GM19043 (cell line): ENCODE measurements around the gene SNRPA.
"Not testable (repeated sequence)": the region's sequence is repeated elsewhere in the genome, so short reads cannot be mapped to it uniquely, and the experiment has no call there.

Experiments
- ATAC-seq: cut with Tn5 transposase; IDR thresholded peaks from one replicate; pipeline ENCODE4 v1.9.1; 2021; ENCODE audit warnings: low read depth; ENCODE audit not compliant: unreplicated experiment

The SNRPA gene

GRCh38 chr19:40743926-40744325 lies 7.1 kb upstream of the SNRPA start:
- ATAC-seq: no peak

- ATAC-seq: no peak
These were observed 6.2 kb upstream of the SNRPA start for GRCh38 chr19:40744554-40745401.

GRCh38 chr19:40745402-40745780 lies 5.6 kb upstream of the SNRPA start:
- ATAC-seq: no peak

- no peak for ATAC-seq
These were observed 3.5 kb upstream of the SNRPA start for GRCh38 chr19:40747536-40747935.

- peak; percentile 82 for ATAC-seq
These were observed 737 bp upstream of the SNRPA start, which contains the start of gene ACTMAP for GRCh38 chr19:40750058-40750873. TSS of gene ACTMAP (minus strand) at chr19:40750477. CDS start at chr19:40749803, 674 bp downstream.

- no peak for ATAC-seq
These were observed 1.3 kb downstream of the SNRPA start for GRCh38 chr19:40752257-40752781.

- ATAC-seq: no peak
These were observed 3.7 kb downstream of the SNRPA start for GRCh38 chr19:40754611-40755247.

GRCh38 chr19:40755248-40755624 lies 4.2 kb downstream of the SNRPA start:
- ATAC-seq: no peak

GRCh38 chr19:40755791-40756190 lies 4.8 kb downstream of the SNRPA start:
- ATAC-seq: no peak

- ATAC-seq: no peak
These were observed 5.6 kb downstream of the SNRPA start for GRCh38 chr19:40756502-40757110.

- ATAC-seq: no peak
These were observed 7.5 kb downstream of the SNRPA start for GRCh38 chr19:40758491-40758890.

- ATAC-seq: no peak
These were observed 8.3 kb downstream of the SNRPA start for GRCh38 chr19:40759352-40759751.

GRCh38 chr19:40762754-40763470 lies 11.9 kb downstream of the SNRPA start:
- ATAC-seq: no peak

GRCh38 chr19:40763526-40763925 lies 12.5 kb downstream of the SNRPA start:
- ATAC-seq: no peak

- ATAC-seq: no peak
These were observed 13.0 kb downstream of the SNRPA start for GRCh38 chr19:40763963-40764362.

- ATAC-seq: not testable (repeated sequence)
These were observed 15.4 kb downstream of the SNRPA start for GRCh38 chr19:40766385-40766784.

- ATAC-seq: no peak
These were observed 17.9 kb downstream of the SNRPA start for GRCh38 chr19:40768869-40769268.

GRCh38 chr19:40771101-40771862 lies 20.3 kb downstream of the SNRPA start:
- not testable (repeated sequence) for ATAC-seq
